Measurements from ENCODE around the gene PELI3. TPM values are rescaled to one million over a fixed set of nuclear protein-coding genes. Genes with fewer than 3 reads are reported as not detected.
A peak's percentile ranks its signal among the peaks of the same experiment; 100 is the strongest.

The PELI3 gene
- total RNA-seq, 4 donors from 2014 or later, result 6.3 to 17.2 (median 8.8) TPM

- Histone ChIP-seq H3K27me3 (no peaks in the 10 kb centered on the region), H3K36me3 (no peaks in the 10 kb centered on the region), H3K27ac (no peak overlapping the region), H3K9me3 (peaks cover 0 to 2% (median 0%) of the 10 kb centered on the region in 3 donors), H3K4me3 (no peak overlapping the region), H3K4me1 (no peaks in the 10 kb centered on the region)
- DNase-seq, result no peak
- WGBS, 2 donors, result 70 to 74% methylated on average over 4 of the region's 4 CpGs
- TF ChIP-seq POLR2A (IDR thresholded peaks at IDR 0.05), result no peak
- TF ChIP-seq CTCF (IDR thresholded peaks at IDR 0.05), result no peak
- intact Hi-C loops (cut with DNase I), result no loop called here
These were observed 18.2 kb upstream of the PELI3 start for GRCh38 chr11:66448523-66448922.

GRCh38 chr11:66450560-66450959 lies 16.1 kb upstream of the PELI3 start:
- no peaks in the 10 kb centered on the region for H3K9me3 ChIP-seq
- H3K27me3 ChIP-seq, result peaks cover 0 to 1% (median 0%) of the 10 kb centered on the region in 4 donors
- 58 to 61% methylated on average over 4 of the region's 4 CpGs for WGBS, 2 donors
- no peak for DNase-seq
- no peak overlapping the region for H3K4me3 ChIP-seq
- TF ChIP-seq CTCF (IDR thresholded peaks at IDR 0.05) (no peak), POLR2A (IDR thresholded peaks at IDR 0.05) (no peak)
- H3K36me3 ChIP-seq, result no peaks in the 10 kb centered on the region
- no peaks in the 10 kb centered on the region for H3K4me1 ChIP-seq
- no peak overlapping the region for H3K27ac ChIP-seq
- intact Hi-C loops (cut with DNase I), result no loop called here

GRCh38 chr11:66451663-66452062 lies 15.0 kb upstream of the PELI3 start:
- WGBS, 2 donors, result 82 to 85% methylated on average over 4 of the region's 4 CpGs
- no peaks in the 10 kb centered on the region for H3K9me3 ChIP-seq
- H3K27me3 ChIP-seq, result peaks cover 0 to 6% (median 0%) of the 10 kb centered on the region in 4 donors
- H3K36me3 ChIP-seq, result no peaks in the 10 kb centered on the region
- H3K27ac ChIP-seq, result no peak overlapping the region
- H3K4me1 ChIP-seq, result no peaks in the 10 kb centered on the region
- TF ChIP-seq POLR2A (IDR thresholded peaks at IDR 0.05) (no peak), CTCF (IDR thresholded peaks at IDR 0.05) (no peak)
- no peak overlapping the region for H3K4me3 ChIP-seq
- no peak for DNase-seq
- intact Hi-C loops (cut with DNase I), result no loop called here

GRCh38 chr11:66454247-66454646 lies 12.5 kb upstream of the PELI3 start:
- TF ChIP-seq POLR2A (IDR thresholded peaks at IDR 0.05), result no peak
- no peak for TF ChIP-seq CTCF (IDR thresholded peaks at IDR 0.05)
- H3K9me3 ChIP-seq, result no peaks in the 10 kb centered on the region
- H3K4me3 ChIP-seq, result no peak overlapping the region
- no peak for DNase-seq
- peak overlapping the region in 2 of 4 donors; percentile 15 to 58 for H3K27ac ChIP-seq
- intact Hi-C loops (cut with DNase I), result no loop called here
- H3K36me3 ChIP-seq, result no peaks in the 10 kb centered on the region
- H3K4me1 ChIP-seq, result no peaks in the 10 kb centered on the region
- 10 to 19% methylated on average over 6 of the region's 6 CpGs for WGBS, 2 donors
- H3K27me3 ChIP-seq, result peaks cover 0 to 6% (median 0%) of the 10 kb centered on the region in 4 donors

GRCh38 chr11:66454828-66455227 lies 11.9 kb upstream of the PELI3 start:
- Histone ChIP-seq H3K27me3 (peaks cover 0 to 6% (median 0%) of the 10 kb centered on the region in 4 donors), H3K4me1 (no peaks in the 10 kb centered on the region), H3K4me3 (no peak overlapping the region), H3K27ac (peak overlapping the region in 2 of 4 donors; percentile 15 to 58), H3K36me3 (no peaks in the 10 kb centered on the region), H3K9me3 (no peaks in the 10 kb centered on the region)
- DNase-seq, result no peak
- intact Hi-C loops (cut with DNase I), result no loop called here
- WGBS, 2 donors, result 48 to 57% methylated on average over 3 of the region's 3 CpGs
- TF ChIP-seq CTCF (IDR thresholded peaks at IDR 0.05) (no peak), POLR2A (IDR thresholded peaks at IDR 0.05) (no peak)

Data from esophagus squamous epithelium (tissue), 5 donors.